ENCODE data around the gene RNF168. TPM values are rescaled to one million over a fixed set of nuclear protein-coding genes. Genes with fewer than 3 reads are reported as not detected.

RNF168 gene
- polyA plus RNA-seq, 1 donor from 2014 or later, result 4.2 TPM

GRCh38 chr3:196477678-196478077 is 25.9 kb downstream of the RNF168 start:
- no peaks in the 10 kb centered on the region for H3F3A ChIP-seq (ENCODE audit: insufficient read depth, low read length, poor library complexity, severe bottlenecking)
- H3K36me3 ChIP-seq (ENCODE audit: insufficient read depth, low read length), result peaks cover 4% of the 10 kb centered on the region
- H3K79me2 ChIP-seq (replicated peaks; ENCODE audit: insufficient read depth, low read length), result no peaks in the 10 kb centered on the region
- H3K4me3 ChIP-seq (ENCODE audit: low read length), result no peak overlapping the region
- H3K9ac ChIP-seq (ENCODE audit: low read length), result no peak overlapping the region
- no peaks in the 10 kb centered on the region for H3K9me2 ChIP-seq (ENCODE audit: insufficient read depth, low read length)
- H3K27ac ChIP-seq (ENCODE audit: low read length), result no peak overlapping the region
- H3K9me3 ChIP-seq (ENCODE audit: low read length), result no peaks in the 10 kb centered on the region
- no peaks in the 10 kb centered on the region for H3K27me3 ChIP-seq (ENCODE audit: insufficient read depth, low read depth, low read length)
- TF ChIP-seq CTCF (IDR thresholded peaks at IDR 0.05; ENCODE audit: poor library complexity, severe bottlenecking) (no peak), REST (IDR thresholded peaks at IDR 0.05; ENCODE audit: borderline replicate concordance) (no peak), SMC3 (conservative IDR thresholded peaks at IDR 0.05; ENCODE audit: poor library complexity) (no peak), EZH2 (IDR thresholded peaks at IDR 0.05; ENCODE audit: borderline replicate concordance, insufficient read depth, low read length, poor library complexity, severe bottlenecking) (no peak)
- H2AFZ ChIP-seq (ENCODE audit: low read depth, low read length), result no peak overlapping the region
- H3K4me2 ChIP-seq (ENCODE audit: low read length), result no peak overlapping the region
- H4K20me1 ChIP-seq (ENCODE audit: insufficient read depth), result no peaks in the 10 kb centered on the region

- H4K20me1 ChIP-seq (ENCODE audit: insufficient read depth), result no peaks in the 10 kb centered on the region
- no peaks in the 10 kb centered on the region for H3F3A ChIP-seq (ENCODE audit: insufficient read depth, low read length, poor library complexity, severe bottlenecking)
- H3K27me3 ChIP-seq (ENCODE audit: insufficient read depth, low read depth, low read length), result no peaks in the 10 kb centered on the region
- no peak overlapping the region for H3K4me2 ChIP-seq (ENCODE audit: low read length)
- no peak overlapping the region for H3K27ac ChIP-seq (ENCODE audit: low read length)
- H3K9me2 ChIP-seq (ENCODE audit: insufficient read depth, low read length), result no peaks in the 10 kb centered on the region
- no peak overlapping the region for H3K4me3 ChIP-seq (ENCODE audit: low read length)
- H3K79me2 ChIP-seq (replicated peaks; ENCODE audit: insufficient read depth, low read length), result peaks cover 7% of the 10 kb centered on the region
- no peaks in the 10 kb centered on the region for H3K36me3 ChIP-seq (ENCODE audit: insufficient read depth, low read length)
- TF ChIP-seq REST (IDR thresholded peaks at IDR 0.05; ENCODE audit: borderline replicate concordance), result no peak
- no peak for TF ChIP-seq EZH2 (IDR thresholded peaks at IDR 0.05; ENCODE audit: borderline replicate concordance, insufficient read depth, low read length, poor library complexity, severe bottlenecking)
- TF ChIP-seq RAD21 (conservative IDR thresholded peaks at IDR 0.05), result no peak
- TF ChIP-seq CTCF (IDR thresholded peaks at IDR 0.05; ENCODE audit: poor library complexity, severe bottlenecking), result no peak
- TF ChIP-seq MXI1 (conservative IDR thresholded peaks at IDR 0.05; ENCODE audit: poor library complexity, severe bottlenecking), result no peak
- no peak for TF ChIP-seq EP300 (conservative IDR thresholded peaks at IDR 0.05; ENCODE audit: poor library complexity, severe bottlenecking)
- TF ChIP-seq SMC3 (conservative IDR thresholded peaks at IDR 0.05; ENCODE audit: poor library complexity), result no peak
- no peak for TF ChIP-seq TAF1 (IDR thresholded peaks at IDR 0.05; ENCODE audit: low read depth)
- no peak for TF ChIP-seq POLR2AphosphoS5 (IDR thresholded peaks at IDR 0.05)
- no peak overlapping the region for H3K9ac ChIP-seq (ENCODE audit: low read length)
- no peak overlapping the region for H2AFZ ChIP-seq (ENCODE audit: low read depth, low read length)
- no peaks in the 10 kb centered on the region for H3K9me3 ChIP-seq (ENCODE audit: low read length)
These were observed 31.3 kb downstream of the RNF168 start for GRCh38 chr3:196472286-196472685.
